GM18909 (cell line): ENCODE results near the gene ST6GALNAC3.

Experiments
- ATAC-seq: cut with Tn5 transposase; IDR thresholded peaks from one replicate; pipeline ENCODE4 v1.9.1; 2021; ENCODE audit warnings: mild to moderate bottlenecking; ENCODE audit not compliant: unreplicated experiment, poor library complexity

ST6GALNAC3 gene

DNA sequence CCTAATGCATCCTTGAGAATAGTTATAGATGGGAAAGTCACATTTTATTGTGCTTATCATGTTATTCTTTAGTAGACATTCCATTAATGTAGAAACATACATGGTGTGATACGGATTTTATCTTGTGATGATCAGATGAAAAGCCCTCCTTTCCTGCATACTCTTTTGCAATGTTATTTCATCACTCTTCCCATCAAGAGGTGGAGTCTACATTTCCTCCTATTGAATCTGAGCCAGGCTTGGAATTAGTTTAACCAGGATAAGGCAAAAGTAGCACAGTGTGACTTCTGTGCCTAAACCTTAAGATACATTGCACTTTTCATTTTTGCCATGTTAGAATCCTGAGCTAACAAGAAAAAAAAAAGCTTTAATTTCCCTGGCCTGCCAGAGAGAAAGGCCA lies 399.0 kb downstream of the ST6GALNAC3 start:
- ATAC-seq = no peak

DNA sequence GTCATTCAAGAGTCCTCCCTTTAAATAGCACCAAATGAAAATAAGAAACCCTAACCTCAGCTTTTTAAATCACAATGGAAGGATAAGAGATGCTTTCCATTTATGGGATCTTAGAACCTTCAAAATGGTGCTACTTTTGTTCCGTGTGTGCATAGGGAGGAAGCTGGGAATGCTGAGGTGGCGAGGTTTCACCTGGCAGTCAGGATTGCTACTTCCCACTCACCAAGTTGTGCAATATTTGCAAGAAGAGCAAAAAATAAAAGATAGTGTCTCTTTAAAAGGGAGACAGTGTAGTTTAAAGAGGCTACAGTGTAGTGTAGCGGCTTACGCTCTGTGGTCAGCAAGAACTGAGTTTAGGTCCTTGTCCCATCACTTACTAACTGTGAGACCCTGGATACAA lies 400.4 kb downstream of the ST6GALNAC3 start:
- no peak for ATAC-seq

DNA sequence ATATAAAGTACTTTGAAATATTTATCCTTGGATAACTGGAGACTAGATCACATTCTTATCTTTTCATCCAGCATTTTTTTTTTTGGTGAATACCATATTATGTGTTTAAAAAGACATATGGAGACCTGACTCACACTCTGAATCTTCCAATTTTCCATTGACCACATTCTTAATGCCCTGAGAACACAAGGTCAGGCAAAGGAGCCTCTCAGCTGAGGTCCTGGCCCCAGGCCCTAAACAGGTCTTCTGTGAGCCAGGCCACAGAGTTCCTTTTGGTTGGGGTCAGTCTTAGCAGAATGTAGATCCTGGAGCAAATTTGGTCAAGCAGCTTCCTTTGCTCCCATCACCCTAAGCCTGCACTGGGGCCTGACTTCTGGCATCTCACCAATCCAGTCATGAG lies 402.6 kb downstream of the ST6GALNAC3 start:
- no peak for ATAC-seq

DNA sequence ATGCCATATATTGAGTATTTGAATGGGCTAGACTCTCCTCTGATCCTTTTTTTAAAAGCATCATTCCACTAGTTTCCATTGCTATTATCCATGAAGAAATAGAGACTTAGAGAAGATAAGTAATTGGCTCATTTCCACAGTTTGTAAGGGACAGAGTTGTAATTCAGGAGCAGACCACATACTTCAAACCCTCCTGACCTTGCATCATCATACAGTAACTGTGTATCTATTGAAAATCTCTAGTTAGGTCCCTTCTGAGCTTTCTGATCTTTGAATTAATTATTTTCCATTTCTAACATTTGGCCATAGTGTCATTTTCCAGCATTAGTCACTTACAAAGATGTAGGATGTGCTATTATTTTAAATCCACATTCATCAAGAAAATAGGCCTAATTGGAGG lies 406.3 kb downstream of the ST6GALNAC3 start:
- no peak for ATAC-seq

DNA sequence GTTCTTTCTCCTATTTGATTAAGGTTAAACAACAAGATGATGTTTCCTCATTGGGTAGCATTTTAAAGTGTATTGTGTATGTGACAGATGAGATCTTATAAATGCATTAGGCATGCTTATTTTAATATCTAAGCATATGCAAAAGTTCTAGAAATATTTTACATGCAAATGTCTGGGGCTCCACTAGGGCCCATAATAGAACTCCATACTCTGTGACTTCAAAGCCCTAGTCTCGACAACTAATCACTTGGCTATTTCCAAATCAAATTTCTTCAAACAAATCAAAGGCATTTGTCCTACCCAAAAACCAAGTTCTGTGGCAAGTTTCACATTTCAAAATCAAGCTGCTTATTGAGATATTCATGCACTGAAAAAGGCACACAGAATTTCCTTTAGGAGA lies 407.1 kb downstream of the ST6GALNAC3 start:
- ATAC-seq = no peak

DNA sequence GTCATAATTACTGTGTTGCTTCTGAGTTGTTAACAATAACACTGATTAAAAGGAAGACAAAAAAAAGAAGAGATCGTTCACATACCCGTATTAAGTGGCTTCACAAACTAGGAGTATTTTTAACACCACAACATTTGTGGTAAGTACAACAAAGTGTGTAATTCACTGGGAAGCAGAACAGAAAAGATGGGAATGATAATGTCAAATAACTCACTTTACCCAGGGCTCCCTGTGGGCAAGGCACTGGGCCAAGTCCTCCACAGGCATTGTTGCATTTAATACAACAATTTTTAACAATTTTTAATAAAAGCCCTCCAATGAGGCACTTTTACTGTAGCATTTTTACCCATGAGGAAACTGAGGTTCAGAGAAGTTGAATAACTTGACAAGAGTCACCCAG lies 407.7 kb downstream of the ST6GALNAC3 start:
- no peak for ATAC-seq

DNA sequence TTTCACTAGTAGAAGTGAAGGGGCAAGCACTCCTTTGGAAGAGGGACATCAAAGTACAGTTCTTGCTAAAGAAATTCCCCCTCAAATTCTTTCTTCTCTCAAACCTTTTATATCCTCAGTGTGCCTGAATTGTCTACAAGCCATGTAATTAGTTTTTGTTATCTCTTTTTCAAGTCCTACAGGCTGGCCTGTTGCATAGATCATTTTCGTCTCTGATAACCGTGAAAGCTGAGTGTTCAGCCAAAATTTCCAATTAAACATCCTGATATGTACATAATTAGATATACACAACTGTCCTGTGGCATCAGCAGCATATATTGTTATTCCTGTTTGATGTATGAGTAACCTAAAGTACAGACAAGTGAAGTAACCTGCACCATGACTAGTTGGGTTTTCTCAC lies 417.2 kb downstream of the ST6GALNAC3 start:
- no peak for ATAC-seq

DNA sequence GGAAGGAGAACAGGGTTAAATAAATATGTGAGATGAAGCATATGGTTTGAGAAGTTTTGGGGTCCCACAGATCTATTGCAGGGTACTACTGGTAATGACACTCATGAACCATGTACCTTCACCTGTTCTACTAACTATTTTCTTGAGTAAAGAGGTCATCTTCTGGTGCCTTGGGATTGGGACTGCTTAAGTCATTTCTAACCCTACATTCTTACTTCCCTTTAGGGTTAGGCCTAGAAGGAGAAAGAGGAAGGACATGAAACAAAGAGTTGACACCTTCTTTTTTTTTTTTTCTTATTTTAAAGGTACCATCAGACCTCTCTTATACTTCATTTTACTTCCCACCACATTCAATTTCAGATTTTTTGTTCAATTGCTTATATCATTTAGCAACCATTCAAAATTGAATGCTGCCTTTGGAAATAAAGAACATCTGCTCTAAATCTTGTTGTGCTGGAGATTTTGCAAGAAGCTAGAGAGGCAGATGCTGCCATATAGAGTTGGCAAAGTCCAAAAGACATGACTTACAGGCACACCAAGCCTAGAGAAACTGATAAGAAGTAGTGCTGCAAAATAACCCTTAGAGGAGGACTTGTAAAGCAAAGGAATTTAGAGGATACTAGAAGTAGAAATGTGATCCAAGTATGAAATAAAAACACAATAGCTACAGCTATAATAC lies 418.3 kb downstream of the ST6GALNAC3 start:
- no peak for ATAC-seq

DNA sequence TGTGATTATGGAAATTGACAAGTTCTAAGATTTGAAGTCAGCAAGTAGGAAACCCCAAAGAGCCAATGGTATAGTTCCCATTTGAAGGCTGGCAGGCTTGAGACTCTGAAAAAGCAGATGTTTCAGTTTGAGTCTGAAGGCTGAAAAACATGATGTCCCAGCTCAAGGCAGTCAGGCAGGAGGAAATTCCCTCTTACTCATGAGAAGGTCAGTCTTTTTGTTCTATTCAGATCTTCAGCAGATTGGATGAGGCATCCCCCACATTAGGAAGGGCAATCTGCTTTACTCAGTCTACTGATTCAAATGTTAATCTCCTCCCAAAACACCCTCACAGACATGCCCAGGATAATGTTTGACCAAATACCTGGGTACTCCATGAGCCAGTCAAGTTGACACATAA lies 420.3 kb downstream of the ST6GALNAC3 start:
- peak; percentile 84 for ATAC-seq

DNA sequence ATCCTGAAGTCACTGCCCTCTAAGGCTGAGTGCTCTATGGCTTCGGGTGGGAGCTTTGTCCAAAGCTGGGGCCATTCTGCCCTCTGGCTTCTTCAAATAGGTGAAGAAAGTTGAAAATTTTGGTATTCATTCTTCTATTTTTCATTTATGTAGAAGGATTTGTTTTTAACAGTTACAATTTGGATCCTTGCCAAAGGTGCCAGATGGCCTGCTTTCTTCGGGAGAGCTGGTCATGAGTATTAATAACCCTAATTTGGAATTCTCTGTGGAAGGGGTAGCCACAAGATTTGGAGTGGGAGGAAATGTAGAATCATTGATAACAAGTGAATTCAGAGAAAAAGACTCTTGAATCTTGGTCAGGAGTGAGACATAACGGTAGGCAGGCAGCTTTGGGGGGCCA lies 422.3 kb downstream of the ST6GALNAC3 start:
- ATAC-seq = no peak

DNA sequence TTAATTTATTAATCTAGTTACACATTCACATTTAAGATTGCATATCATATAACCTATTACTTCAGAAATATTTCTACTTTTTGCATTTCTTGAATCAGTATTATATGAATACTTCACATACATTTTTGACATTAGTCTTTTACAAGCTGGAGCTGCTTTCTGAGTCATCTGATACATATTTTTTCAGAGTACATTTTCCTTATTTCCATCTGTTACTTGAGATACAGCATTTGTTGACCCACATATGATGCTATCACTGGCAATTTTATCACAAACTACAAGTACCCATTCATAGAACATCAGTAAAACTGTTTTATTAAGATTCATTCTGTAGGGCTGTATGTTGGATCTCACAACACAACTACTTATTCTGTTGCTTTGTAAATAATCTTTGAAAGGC lies 425.6 kb downstream of the ST6GALNAC3 start:
- no peak for ATAC-seq

DNA sequence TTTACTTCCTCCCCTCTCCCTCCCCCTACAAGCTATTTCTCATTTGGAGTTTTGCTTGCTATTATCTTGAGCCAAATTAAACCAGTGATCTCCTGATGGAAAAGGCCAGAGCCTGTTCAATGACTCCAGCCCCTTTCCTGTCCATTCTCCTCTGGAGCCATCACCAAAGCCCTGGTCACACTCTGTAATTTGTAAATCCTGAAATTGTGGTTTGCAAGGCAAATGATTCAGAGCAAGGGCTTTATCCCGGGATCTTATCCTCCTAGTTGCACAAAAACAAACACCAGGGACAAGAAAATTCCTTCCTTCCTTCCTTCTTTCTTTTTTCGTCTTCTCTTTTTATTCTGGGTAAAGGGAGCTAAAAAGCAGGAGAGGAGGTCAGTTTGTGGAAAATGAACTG lies 426.6 kb downstream of the ST6GALNAC3 start:
- ATAC-seq = no peak

DNA sequence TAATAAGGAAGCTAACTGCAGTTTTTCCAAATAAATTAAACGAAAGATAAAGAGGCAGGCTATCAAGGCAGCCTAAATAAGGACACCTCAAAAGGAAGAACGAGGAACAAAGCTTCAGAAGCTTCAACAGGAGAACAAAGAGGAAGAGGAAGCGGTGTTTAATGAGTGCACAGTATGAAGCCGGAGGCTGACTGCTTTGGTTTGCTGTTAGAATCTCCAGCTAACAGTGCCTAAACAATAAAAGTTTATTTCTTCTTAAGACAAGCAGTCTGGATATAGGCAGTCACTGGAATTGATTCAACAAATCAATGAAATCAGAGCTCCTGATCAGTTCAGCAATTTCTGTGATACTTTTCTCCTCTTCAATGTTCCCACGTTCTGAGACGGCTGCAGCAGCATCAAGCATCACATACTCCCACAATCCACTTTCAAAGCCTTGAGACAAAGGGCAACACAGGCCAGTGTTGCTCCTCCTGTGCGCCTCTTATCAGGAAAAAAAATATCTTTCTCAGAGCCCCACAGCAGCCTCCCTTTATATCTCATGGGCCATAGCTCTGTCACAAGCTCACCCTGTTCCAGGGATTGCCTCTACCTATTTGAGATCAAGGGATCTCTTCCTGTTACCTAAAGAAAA lies 427.2 kb downstream of the ST6GALNAC3 start:
- ATAC-seq = no peak

DNA sequence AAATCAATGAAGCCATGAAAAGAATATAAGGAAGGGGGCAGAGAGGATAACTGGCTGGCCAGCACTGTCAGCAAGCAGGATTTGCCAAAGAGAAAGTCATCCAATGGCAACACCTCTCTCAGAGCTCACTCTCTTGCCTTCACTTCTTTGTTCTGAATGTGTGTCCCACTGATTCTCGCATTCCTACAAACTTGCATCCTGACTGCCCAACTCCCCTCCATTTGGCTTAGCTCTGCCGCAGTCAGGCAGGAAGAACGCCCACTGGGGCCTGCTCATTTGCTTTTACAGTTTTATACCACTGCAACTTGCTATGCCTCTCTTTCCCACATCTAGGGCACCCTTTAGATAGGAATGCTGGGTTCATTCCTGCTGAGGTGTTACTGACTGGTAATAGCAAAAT lies 428.6 kb downstream of the ST6GALNAC3 start:
- no peak for ATAC-seq

DNA sequence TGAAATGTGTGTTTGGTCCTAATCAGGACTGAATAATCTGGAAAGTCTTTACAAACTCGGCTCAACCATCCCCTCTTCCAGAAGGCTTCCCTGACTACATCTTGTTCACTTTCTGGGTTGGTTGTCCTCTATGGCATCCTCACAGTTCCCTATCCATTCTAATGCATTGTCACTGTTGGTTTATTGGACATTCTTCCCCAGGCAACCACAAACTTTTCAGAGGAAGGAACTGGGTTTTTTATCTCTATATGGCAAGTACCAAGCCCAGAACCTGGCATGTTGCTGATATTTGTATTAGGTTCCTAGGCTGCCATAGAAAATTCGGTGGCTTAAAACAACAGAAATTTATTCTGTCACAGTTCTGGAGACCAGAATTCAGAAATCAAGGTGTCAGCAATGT lies 429.2 kb downstream of the ST6GALNAC3 start:
- no peak for ATAC-seq

DNA sequence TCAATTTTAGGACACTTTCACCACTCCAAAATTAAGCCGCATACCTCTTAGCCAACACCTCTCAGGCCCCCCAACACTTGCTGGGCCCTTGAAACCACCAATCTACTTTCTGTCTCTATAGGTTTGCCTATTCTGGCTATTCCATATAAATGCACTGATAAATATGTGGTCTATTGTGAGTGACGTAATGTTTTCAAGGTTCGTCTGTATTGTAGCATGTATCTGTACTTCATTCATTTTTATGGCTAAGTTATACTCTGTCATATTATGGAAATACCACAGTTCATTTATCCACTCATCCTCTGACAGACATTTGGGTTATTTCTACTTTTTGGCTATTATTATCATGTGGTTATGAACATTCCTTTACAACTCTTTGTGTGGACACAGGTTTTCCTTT lies 432.8 kb downstream of the ST6GALNAC3 start:
- ATAC-seq = no peak

DNA sequence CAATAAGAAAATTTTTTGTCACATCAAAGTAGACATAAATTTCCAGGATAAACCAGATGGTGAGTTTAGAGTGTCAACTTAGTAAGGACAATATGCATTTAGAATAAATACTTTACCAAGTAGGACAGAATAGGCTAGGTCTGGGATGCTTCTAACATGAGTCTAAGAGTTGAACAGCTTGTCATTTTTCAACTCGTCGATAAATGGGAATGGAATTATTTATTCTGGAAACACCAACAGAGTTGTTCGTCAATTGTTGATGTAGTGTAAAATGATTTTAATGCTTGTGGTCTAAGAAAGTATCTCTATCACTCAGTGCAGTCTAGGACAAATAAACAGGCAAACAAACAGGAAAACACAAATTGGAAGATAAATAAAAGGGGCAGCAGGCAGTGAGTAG lies 434.3 kb downstream of the ST6GALNAC3 start:
- no peak for ATAC-seq

DNA sequence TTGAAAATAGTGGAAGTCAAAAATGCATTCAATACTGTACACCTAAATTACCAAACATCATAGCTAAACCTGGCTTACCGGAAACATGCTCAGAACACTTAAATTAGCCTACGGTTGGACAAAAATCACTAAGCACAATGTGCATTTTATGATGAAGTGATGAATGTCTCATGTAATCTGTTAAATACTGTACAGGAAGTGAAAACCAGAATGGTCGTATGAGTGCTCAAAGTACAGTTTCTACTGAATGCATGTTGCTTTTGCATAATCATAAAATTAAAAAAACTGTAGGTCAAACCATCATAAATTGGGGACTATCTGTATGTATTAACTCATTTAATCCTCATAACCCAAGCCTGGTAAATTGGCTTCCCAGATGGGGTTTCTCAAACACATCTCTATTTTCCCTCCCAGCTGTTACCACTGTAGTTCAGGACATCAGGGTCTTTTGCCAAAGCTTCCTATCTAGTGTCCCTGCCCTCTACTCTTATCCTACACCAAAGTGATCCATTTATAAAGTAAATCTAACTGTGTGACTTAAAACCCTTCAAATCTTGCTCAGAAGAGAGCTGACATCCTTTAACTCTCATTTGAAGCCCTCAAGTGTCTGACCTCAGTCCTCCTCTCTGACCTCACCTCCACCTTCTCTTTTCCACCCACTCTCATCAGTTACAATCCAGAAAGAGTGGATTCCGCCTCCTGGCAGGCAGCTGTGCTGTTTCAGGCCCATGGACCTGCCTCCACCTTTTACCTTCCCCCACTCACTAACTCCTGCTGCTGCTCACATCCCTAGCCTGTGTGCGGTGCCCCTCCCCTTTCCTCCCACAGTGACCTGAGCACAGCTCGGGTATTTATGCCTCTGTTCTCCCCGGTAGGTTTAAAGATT lies 436.4 kb downstream of the ST6GALNAC3 start:
- no peak for ATAC-seq

DNA sequence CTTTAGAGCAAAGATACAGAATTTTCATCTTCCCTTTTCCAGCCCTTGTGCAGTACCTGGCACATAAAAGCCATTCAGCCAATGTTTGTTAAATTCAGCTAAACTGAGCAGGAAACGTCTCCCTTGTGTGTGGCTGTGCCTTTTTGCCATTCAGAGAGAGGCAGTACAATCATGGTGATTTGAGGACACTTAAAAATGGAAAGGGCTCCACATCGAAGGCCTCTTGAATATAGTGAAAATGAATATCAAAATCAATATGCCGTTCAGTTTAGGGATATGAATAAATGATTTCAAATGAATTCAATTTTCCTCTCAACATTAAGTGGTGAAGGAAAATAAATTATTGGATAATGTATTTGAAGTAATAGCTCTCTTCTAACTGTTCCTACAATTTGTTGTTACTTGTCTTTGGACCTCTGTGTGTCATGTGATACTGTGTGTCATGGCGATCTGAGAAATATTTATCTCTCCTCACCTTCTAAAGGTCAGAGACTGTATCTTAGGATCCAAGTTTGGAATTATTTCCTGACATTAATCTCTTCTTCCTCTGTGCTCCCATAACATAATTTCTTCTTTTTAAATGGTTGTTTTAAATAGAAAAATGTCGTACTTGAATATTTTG lies 437.1 kb downstream of the ST6GALNAC3 start:
- ATAC-seq = no peak

DNA sequence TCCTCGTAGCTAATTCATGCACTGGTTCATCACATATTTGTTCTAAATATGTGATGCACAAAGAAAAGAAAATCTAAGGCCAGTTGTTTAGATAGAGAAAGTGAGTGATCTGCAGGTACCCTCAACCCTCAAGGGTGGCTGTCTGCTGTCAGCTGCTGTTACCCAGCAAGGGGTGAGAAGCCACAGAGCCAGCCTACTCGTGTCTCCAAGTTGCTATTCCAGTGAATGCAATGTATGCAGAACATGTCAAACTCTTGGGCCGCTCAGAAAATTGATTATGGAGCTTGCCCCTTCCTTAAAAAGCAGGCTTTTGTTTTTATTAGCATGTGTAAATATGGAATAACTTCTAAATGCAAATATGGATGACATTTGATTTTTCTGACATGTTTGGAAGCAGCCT lies 456.4 kb downstream of the ST6GALNAC3 start:
- ATAC-seq = no peak

DNA sequence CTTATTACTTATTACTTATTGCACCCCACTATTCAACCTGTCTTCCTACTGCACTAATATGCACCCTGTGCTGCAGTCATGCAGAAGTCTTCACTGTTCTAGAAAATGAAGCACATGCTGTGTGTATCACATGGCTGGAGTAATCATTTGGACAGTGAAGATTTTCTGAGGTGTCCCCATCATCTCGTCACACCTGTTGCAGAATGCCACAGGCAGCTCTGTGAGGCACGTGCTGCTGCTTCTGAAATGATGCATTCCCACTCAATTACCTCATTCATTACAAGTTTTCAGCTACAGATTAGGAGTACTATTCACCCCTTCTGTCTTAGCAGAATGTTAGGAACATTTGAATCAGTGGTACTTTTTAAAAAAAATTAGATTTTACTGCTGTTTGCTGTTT lies 467.1 kb downstream of the ST6GALNAC3 start:
- ATAC-seq = no peak
